ENCODE data around the gene RGS10. TPM values are rescaled to one million over a fixed set of nuclear protein-coding genes. Genes with fewer than 3 reads are reported as not detected.

Gene RGS10
- total and polyA plus RNA-seq, 2 experiments from 2014 or later, result 16.8 to 26.8 TPM

- Histone ChIP-seq H2AFZ (no peak overlapping the region), H3K27me3 (ENCODE audit: insufficient read depth) (no peaks in the 10 kb centered on the region), H3K4me3 (no peak overlapping the region), H4K20me1 (replicated peaks; ENCODE audit: insufficient read depth) (no peaks in the 10 kb centered on the region; the same call in 1 of the 2 replicates), H3F3A (replicated peaks; ENCODE audit: low read depth) (no peaks in the 10 kb centered on the region), H3K79me2 (replicated peaks; ENCODE audit: insufficient read depth) (no peaks in the 10 kb centered on the region), H3K36me3 (ENCODE audit: insufficient read depth) (no peaks in the 10 kb centered on the region), H3K4me2 (no peak overlapping the region), H3K9me2 (ENCODE audit: insufficient read depth) (no peaks in the 10 kb centered on the region), H3K27ac (ENCODE audit: low read depth) (no peak overlapping the region), H3K4me1 (ENCODE audit: insufficient read depth) (peaks cover 5% of the 10 kb centered on the region)
- no peak for ATAC-seq
- TF ChIP-seq NANOG (IDR thresholded peaks at IDR 0.05; ENCODE audit: borderline replicate concordance) (no peak), CREB1 (CRISPR knock-in tag; IDR thresholded peaks at IDR 0.05; ENCODE audit: low read depth) (no peak), REST (IDR thresholded peaks at IDR 0.05; ENCODE audit: unreplicated experiment) (no peak), ZNF114 (CRISPR knock-in tag; IDR thresholded peaks at IDR 0.05) (no peak), POLR2AphosphoS5 (IDR thresholded peaks at IDR 0.05; ENCODE audit: low read depth) (no peak), STAT1 (IDR thresholded peaks at IDR 0.05; ENCODE audit: unreplicated experiment) (no peak), JUNB (IDR thresholded peaks at IDR 0.05; ENCODE audit: unreplicated experiment) (no peak), EZH2phosphoT487 (IDR thresholded peaks at IDR 0.05; ENCODE audit: unreplicated experiment) (no peak)
- TF ChIP-seq, protein P1, sequence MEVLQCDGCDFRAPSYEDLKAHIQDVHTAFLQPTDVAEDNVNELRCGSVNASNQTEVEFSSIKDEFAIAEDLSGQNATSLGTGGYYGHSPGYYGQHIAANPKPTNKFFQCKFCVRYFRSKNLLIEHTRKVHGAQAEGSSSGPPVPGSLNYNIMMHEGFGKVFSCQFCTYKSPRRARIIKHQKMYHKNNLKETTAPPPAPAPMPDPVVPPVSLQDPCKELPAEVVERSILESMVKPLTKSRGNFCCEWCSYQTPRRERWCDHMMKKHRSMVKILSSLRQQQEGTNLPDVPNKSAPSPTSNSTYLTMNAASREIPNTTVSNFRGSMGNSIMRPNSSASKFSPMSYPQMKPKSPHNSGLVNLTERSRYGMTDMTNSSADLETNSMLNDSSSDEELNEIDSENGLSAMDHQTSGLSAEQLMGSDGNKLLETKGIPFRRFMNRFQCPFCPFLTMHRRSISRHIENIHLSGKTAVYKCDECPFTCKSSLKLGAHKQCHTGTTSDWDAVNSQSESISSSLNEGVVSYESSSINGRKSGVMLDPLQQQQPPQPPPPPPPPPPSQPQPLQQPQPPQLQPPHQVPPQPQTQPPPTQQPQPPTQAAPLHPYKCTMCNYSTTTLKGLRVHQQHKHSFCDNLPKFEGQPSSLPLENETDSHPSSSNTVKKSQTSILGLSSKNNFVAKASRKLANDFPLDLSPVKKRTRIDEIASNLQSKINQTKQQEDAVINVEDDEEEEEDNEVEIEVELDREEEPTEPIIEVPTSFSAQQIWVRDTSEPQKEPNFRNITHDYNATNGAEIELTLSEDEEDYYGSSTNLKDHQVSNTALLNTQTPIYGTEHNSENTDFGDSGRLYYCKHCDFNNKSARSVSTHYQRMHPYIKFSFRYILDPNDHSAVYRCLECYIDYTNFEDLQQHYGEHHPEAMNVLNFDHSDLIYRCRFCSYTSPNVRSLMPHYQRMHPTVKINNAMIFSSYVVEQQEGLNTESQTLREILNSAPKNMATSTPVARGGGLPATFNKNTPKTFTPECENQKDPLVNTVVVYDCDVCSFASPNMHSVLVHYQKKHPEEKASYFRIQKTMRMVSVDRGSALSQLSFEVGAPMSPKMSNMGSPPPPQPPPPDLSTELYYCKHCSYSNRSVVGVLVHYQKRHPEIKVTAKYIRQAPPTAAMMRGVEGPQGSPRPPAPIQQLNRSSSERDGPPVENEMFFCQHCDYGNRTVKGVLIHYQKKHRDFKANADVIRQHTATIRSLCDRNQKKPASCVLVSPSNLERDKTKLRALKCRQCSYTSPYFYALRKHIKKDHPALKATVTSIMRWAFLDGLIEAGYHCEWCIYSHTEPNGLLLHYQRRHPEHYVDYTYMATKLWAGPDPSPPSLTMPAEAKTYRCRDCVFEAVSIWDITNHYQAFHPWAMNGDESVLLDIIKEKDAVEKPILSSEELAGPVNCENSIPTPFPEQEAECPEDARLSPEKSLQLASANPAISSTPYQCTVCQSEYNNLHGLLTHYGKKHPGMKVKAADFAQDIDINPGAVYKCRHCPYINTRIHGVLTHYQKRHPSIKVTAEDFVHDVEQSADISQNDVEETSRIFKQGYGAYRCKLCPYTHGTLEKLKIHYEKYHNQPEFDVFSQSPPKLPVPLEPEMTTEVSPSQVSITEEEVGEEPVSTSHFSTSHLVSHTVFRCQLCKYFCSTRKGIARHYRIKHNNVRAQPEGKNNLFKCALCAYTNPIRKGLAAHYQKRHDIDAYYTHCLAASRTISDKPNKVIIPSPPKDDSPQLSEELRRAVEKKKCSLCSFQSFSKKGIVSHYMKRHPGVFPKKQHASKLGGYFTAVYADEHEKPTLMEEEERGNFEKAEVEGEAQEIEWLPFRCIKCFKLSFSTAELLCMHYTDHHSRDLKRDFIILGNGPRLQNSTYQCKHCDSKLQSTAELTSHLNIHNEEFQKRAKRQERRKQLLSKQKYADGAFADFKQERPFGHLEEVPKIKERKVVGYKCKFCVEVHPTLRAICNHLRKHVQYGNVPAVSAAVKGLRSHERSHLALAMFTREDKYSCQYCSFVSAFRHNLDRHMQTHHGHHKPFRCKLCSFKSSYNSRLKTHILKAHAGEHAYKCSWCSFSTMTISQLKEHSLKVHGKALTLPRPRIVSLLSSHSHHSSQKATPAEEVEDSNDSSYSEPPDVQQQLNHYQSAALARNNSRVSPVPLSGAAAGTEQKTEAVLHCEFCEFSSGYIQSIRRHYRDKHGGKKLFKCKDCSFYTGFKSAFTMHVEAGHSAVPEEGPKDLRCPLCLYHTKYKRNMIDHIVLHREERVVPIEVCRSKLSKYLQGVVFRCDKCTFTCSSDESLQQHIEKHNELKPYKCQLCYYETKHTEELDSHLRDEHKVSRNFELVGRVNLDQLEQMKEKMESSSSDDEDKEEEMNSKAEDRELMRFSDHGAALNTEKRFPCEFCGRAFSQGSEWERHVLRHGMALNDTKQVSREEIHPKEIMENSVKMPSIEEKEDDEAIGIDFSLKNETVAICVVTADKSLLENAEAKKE (CRISPR knock-in tag; IDR thresholded peaks at IDR 0.05), result no peak
- TF ChIP-seq, protein P2, sequence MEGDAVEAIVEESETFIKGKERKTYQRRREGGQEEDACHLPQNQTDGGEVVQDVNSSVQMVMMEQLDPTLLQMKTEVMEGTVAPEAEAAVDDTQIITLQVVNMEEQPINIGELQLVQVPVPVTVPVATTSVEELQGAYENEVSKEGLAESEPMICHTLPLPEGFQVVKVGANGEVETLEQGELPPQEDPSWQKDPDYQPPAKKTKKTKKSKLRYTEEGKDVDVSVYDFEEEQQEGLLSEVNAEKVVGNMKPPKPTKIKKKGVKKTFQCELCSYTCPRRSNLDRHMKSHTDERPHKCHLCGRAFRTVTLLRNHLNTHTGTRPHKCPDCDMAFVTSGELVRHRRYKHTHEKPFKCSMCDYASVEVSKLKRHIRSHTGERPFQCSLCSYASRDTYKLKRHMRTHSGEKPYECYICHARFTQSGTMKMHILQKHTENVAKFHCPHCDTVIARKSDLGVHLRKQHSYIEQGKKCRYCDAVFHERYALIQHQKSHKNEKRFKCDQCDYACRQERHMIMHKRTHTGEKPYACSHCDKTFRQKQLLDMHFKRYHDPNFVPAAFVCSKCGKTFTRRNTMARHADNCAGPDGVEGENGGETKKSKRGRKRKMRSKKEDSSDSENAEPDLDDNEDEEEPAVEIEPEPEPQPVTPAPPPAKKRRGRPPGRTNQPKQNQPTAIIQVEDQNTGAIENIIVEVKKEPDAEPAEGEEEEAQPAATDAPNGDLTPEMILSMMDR (conservative IDR thresholded peaks at IDR 0.05; ENCODE audit: low read depth in 2 of 2), result no peak
- TF ChIP-seq, protein P3, sequence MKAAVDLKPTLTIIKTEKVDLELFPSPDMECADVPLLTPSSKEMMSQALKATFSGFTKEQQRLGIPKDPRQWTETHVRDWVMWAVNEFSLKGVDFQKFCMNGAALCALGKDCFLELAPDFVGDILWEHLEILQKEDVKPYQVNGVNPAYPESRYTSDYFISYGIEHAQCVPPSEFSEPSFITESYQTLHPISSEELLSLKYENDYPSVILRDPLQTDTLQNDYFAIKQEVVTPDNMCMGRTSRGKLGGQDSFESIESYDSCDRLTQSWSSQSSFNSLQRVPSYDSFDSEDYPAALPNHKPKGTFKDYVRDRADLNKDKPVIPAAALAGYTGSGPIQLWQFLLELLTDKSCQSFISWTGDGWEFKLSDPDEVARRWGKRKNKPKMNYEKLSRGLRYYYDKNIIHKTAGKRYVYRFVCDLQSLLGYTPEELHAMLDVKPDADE (IDR thresholded peaks at IDR 0.05), result no peak
- no peaks in the 10 kb centered on the region for H3K36me3 Mint-ChIP-seq (ENCODE audit: low read depth)
- H3K4me3 Mint-ChIP-seq, result no peak overlapping the region
- peaks cover 16% of the 10 kb centered on the region for H3K4me1 Mint-ChIP-seq
- DNase-seq (ENCODE audit: low spot score), result no peak
- no peaks in the 10 kb centered on the region for H3K27me3 Mint-ChIP-seq (ENCODE audit: insufficient read depth, low read depth, poor library complexity)
- no peaks in the 10 kb centered on the region for H3K9me3 Mint-ChIP-seq
- no peak overlapping the region for H3K27ac Mint-ChIP-seq
Measured at GRCh38 chr10:119515511-119516045, 26.9 kb downstream of the RGS10 start.
